SK-N-SH (cell line): ENCODE data around the gene FAM184A. TPM values are rescaled to one million over a fixed set of nuclear protein-coding genes. Genes with fewer than 3 reads are reported as not detected.

Experiments
- CTCF ChIA-PET: fragments of 300-600, 350-600 bp; formaldehyde crosslinking; extraction: SDS; loops from one replicate; lab custom pipeline; 2021; lab: Yijun Ruan, JAX
- POLR2A ChIA-PET: fragments of 350-600 bp; sonication (Branson Sonifier 250); formaldehyde crosslinking; extraction: SDS; loops from one replicate; lab custom pipeline; 2020; ENCODE audit warnings: antibody characterized with exemption, inconsistent platforms; lab: Yijun Ruan, JAX
- DNase-seq: peaks from one replicate; pipeline ENCODE4 v3.0.0; 2012
- H2AFZ ChIP-seq: fragments of 200-600 bp; sonication (generic); 2 replicates; pipeline ENCODE4 v1.8.1; 2016; ENCODE audit warnings: antibody characterized with exemption, mild to moderate bottlenecking, low read depth
- H3F3A ChIP-seq: fragments of 200-600 bp; sonication (generic); replicated peaks from 2 replicates; pipeline ENCODE3; 2016; ENCODE audit warnings: antibody characterized with exemption, mild to moderate bottlenecking; ENCODE audit not compliant: insufficient read depth
- H3K27ac ChIP-seq, 2 experiments: fragments of 200-500 bp in 1 of 2; fragments of 200-600 bp in 1 of 2; sonication (Bioruptor generic) in 1 of 2; sonication (generic), shearing (Covaris generic) in 1 of 2; 2 replicates each; pipeline versions ENCODE4 v1.5.1 to v1.6.1; 2014 to 2016; ENCODE audit warnings: low read depth in 2 of 2, inconsistent platforms in 1 of 2, low read length in 1 of 2, mild to moderate bottlenecking in 1 of 2, mixed read lengths in 1 of 2
- H3K27me3 ChIP-seq: fragments of 200-600 bp; sonication (generic), shearing (Covaris generic); 2 replicates; pipeline ENCODE4 v1.6.1; 2016; ENCODE audit warnings: mixed run types; ENCODE audit not compliant: insufficient read depth
- H3K36me3 ChIP-seq, 2 experiments: fragments of 200-500 bp in 1 of 2; fragments of 200-600 bp in 1 of 2; sonication (Bioruptor generic) in 1 of 2; sonication (generic) in 1 of 2; replicated peaks in 1 of 2; 2 replicates each; pipeline versions ENCODE3 to v1.5.1; 2014 to 2016; ENCODE audit warnings: low read length in 1 of 2, mild to moderate bottlenecking in 1 of 2; ENCODE audit not compliant: insufficient read depth in 2 of 2, control insufficient read depth in 1 of 2
- H3K4me1 ChIP-seq, 2 experiments: fragments of 200-500 bp in 1 of 2; fragments of 200-600 bp in 1 of 2; sonication (Bioruptor generic) in 1 of 2; sonication (generic), shearing (Covaris generic) in 1 of 2; 2 replicates each; pipeline versions ENCODE4 v1.5.1 to v1.6.1; 2014 to 2016; ENCODE audit warnings: low read depth in 1 of 2, low read length in 1 of 2, mixed run types in 1 of 2; ENCODE audit not compliant: insufficient read depth in 2 of 2, control insufficient read depth in 1 of 2
- H3K4me2 ChIP-seq: fragments of 200-600 bp; sonication (generic), shearing (Covaris generic); 2 replicates; pipeline ENCODE4 v1.6.1; 2017; ENCODE audit warnings: mixed run types
- H3K4me3 ChIP-seq, 2 experiments: fragments of 200-500 bp in 1 of 2; fragments of 200-600 bp in 1 of 2; sonication (Bioruptor generic) in 1 of 2; sonication (generic), shearing (Covaris generic) in 1 of 2; 2 replicates each; pipeline versions ENCODE4 v1.5.1 to v1.8.1; 2014 to 2016; ENCODE audit warnings: low read depth in 2 of 2, inconsistent platforms in 1 of 2, low read length in 1 of 2, mild to moderate bottlenecking in 1 of 2, mixed read lengths in 1 of 2, moderate library complexity in 1 of 2
- H3K79me2 ChIP-seq: fragments of 200-600 bp; sonication (generic); 2 replicates; pipeline ENCODE4 v1.8.1; 2017; ENCODE audit warnings: mild to moderate bottlenecking; ENCODE audit not compliant: insufficient read depth
- H3K9ac ChIP-seq: fragments of 200-600 bp; sonication (generic); 2 replicates; pipeline ENCODE4 v1.6.1; 2017; ENCODE audit warnings: mixed run types
- H3K9me2 ChIP-seq: fragments of 200-600 bp; sonication (generic); 2 replicates; pipeline ENCODE4 v1.6.1; 2017; ENCODE audit warnings: mixed run types
- H3K9me3 ChIP-seq: fragments of 200-600 bp; sonication (generic); 2 replicates; pipeline ENCODE4 v1.6.1; 2017; ENCODE audit warnings: mixed run types, mild to moderate bottlenecking, moderate library complexity
- H4K20me1 ChIP-seq: fragments of 200-600 bp; sonication (generic); 2 replicates; pipeline ENCODE4 v1.6.1; 2017; ENCODE audit warnings: mild to moderate bottlenecking, mixed run types; ENCODE audit not compliant: insufficient read depth
- CTCF ChIP-seq: fragments of 200-600 bp; sonication (generic); IDR thresholded peaks from 2 replicates; pipeline ENCODE4 v1.6.1; 2017; ENCODE audit warnings: antibody characterized with exemption, mild to moderate bottlenecking, moderate library complexity
- FOXJ3 ChIP-seq: sonication (generic); formaldehyde crosslinking; IDR thresholded peaks from 2 replicates; pipeline ENCODE4 v1.5.1; 2020; ENCODE audit warnings: mild to moderate bottlenecking, missing genetic modification reagents
- FOXM1 ChIP-seq: IDR thresholded peaks from 2 replicates; pipeline ENCODE4 v1.4.0; 2012; ENCODE audit warnings: low read depth, mild to moderate bottlenecking
- IRF3 ChIP-seq: fragments of 150-350 bp; IDR thresholded peaks from 2 replicates; pipeline ENCODE4 v1.6.1; 2016; ENCODE audit warnings: mild to moderate bottlenecking, low read depth, low read length
- MEF2A ChIP-seq: IDR thresholded peaks from 2 replicates; pipeline ENCODE4 v1.4.0; 2012; ENCODE audit warnings: low read depth, borderline replicate concordance
- NFIC ChIP-seq: IDR thresholded peaks from 2 replicates; pipeline ENCODE4 v1.4.0; 2012; ENCODE audit warnings: borderline replicate concordance
- RAD21 ChIP-seq: IDR thresholded peaks from 2 replicates; pipeline ENCODE4 v1.6.1; 2012; ENCODE audit warnings: mild to moderate bottlenecking, low read length
- RCOR1 ChIP-seq: fragments of 150-350 bp; IDR thresholded peaks from 2 replicates; pipeline ENCODE4 v1.6.1; 2017; ENCODE audit warnings: antibody characterized with exemption, low read length
- REST ChIP-seq: IDR thresholded peaks from 2 replicates; pipeline ENCODE4 v1.6.1; 2012; ENCODE audit warnings: mild to moderate bottlenecking, low read depth, low read length, moderate library complexity
- SIN3A ChIP-seq: IDR thresholded peaks from 2 replicates; pipeline ENCODE4 v1.6.1; 2012; ENCODE audit warnings: low read depth, mild to moderate bottlenecking, low read length, moderate library complexity, borderline replicate concordance
- TCF12 ChIP-seq: IDR thresholded peaks from 2 replicates; pipeline ENCODE4 v1.4.0; 2012
- USF1 ChIP-seq: IDR thresholded peaks from 2 replicates; pipeline ENCODE4 v1.4.0; 2012; ENCODE audit warnings: low read depth, borderline replicate concordance
- WGBS: methylation state at CpG from one replicate; pipeline ENCODE4 v1.1.6; 2017; ENCODE audit warnings: low lambda C conversion rate; 5-methylcytosine and 5-hydroxymethylcytosine counted together
- polyA plus RNA-seq, 3 experiments: library from polyadenylated mRNA; depleted of rRNA; stranded (reverse); fragments of >200 nt; gene quantifications; 2 replicates each; pipeline ENCODE4 v1.2.3, GENCODE V29; 2012

Gene FAM184A
- polyA plus RNA-seq, 1 of the 3 experiments (the other 2 are of a cell fraction) = 0.38 TPM

DNA sequence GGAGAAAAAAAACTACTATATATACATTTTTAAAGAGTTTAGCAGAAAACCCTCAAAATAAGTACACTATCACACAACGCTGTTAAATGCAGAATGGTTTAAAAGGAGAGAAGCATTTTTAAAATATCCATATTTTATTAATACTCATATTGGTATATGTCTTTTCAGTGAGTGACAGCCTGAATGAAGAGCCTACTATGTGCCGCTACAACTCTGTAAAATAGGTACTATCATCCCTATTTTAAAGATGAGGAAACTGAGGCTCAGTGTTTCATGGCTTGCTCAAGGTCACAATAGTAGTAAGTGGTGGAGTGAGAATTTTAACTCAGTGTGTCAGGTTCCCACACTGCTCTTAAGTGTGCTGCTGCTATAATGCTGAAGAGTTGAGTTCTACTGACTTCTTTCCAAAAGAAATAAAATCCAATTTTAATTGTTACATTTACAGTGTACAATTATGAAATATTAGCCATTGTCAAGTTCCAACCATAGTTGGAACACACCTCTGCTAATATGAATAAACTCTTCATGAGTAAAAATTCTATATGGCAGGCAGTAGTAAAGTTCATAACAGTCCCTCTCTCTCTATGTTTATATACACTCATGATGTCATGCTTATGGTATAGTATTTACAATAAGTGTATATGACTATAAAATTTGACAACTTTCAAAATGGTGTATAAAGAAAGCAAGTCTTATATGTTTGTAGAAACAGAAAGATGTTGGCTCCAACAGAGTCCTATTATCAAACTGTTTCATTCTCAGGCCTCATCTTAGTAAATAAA lies 3.1 kb downstream of the FAM184A start:
- Histone ChIP-seq H3K4me1 (peaks cover 0 to 4% of the 10 kb centered on the region in 2 experiments; a peak in 3 of 4 replicates), H3K9me2 (no peaks in the 10 kb centered on the region), H4K20me1 (no peaks in the 10 kb centered on the region), H3K4me2 (no peak overlapping the region), H3K9ac (no peak overlapping the region), H3K36me3 (no peaks in the 10 kb centered on the region), H3K4me3 (no peak overlapping the region), H3F3A (peaks cover 9% of the 10 kb centered on the region), H3K9me3 (no peaks in the 10 kb centered on the region), H3K27ac (no peak overlapping the region), H3K79me2 (no peaks in the 10 kb centered on the region), H3K27me3 (no peaks in the 10 kb centered on the region), H2AFZ (no peak overlapping the region)
- DNase-seq = no peak
- 78% methylated on average over 2 of the region's 2 CpGs for WGBS
- no peak for TF ChIP-seq SIN3A
- no peak for TF ChIP-seq MEF2A
- TF ChIP-seq NFIC = no peak
- TF ChIP-seq IRF3 = no peak
- TF ChIP-seq CTCF = no peak
- POLR2A ChIA-PET = no interaction called here
- CTCF ChIA-PET = interaction anchor here (0.6 to 1.7 kb wide), 3 partner anchors 24 to 510 kb away, joined by 3 to 5 read pairs (median 3); no protein-coding TSS in a partner anchor

DNA sequence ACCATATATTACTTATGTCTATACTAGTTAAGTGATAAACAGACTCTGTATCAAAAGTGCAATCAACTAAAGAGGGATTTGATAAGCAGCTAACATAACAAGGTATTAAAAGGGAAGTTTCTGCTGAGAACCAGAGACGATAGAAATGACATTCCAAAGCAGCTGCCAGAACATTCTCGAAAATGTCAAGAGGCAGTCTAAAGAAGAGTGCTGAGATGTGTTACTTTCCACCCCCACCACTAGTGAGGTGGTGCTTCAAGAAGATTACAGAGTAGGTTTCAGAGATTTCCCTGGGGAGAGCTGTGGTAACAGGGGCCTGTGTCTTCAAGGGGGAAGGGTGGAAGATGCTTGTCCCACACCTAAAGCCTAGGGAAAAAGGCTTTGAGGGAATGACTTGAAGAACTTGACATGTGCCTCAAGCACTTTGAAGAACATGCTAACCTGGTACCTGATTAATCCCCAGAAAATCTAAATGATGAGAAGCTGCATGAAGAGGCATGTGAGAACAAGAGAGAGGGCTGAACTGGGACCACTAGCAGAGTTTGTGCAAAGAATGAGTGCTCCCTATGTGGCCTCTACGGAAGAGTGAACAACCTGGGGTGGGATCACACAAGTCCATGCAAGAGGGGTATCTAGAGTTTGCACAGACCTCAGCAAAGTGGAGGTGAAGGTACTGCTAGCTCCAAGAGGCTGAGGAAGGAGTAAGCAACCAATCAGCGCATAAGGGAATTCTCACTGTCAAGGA lies 5.0 kb downstream of the FAM184A start:
- TF ChIP-seq FOXJ3 = no peak
- TF ChIP-seq RAD21 = no peak
- TF ChIP-seq FOXM1 = no peak
- TF ChIP-seq TCF12 = no peak
- no peak for TF ChIP-seq RCOR1
- TF ChIP-seq USF1 = no peak
- TF ChIP-seq REST = no peak
- TF ChIP-seq, all 33 proteins: peak for 0
- Histone ChIP-seq H3K9me3 (no peaks in the 10 kb centered on the region), H3K9ac (no peak overlapping the region), H3F3A (peaks cover 5% of the 10 kb centered on the region), H3K4me1 (peaks cover 0 to 4% of the 10 kb centered on the region in 2 experiments; a peak in 2 of 4 replicates), H3K27me3 (no peaks in the 10 kb centered on the region), H3K4me2 (no peak overlapping the region), H3K4me3 (no peak overlapping the region), H3K27ac (no peak overlapping the region), H3K79me2 (no peaks in the 10 kb centered on the region), H2AFZ (no peak overlapping the region), H3K36me3 (no peaks in the 10 kb centered on the region), H4K20me1 (no peaks in the 10 kb centered on the region), H3K9me2 (no peaks in the 10 kb centered on the region)
- DNase-seq = no peak
- ChIA-PET CTCF (interaction anchor here (0.8 to 1.9 kb wide), 5 partner anchors 10 to 105 kb away, joined by 3 to 5 read pairs (median 4); no protein-coding TSS in a partner anchor), POLR2A (interaction anchor here (1.2 kb wide), 1 partner anchor 12 kb away, joined by 3 read pairs; no protein-coding TSS in a partner anchor)
- 77% methylated on average over 4 of the region's 4 CpGs for WGBS
